GM19467 (cell line): ENCODE results near the gene PRTG.
"Not testable (repeated sequence)": the region's sequence is repeated elsewhere in the genome, so short reads cannot be mapped to it uniquely, and the experiment has no call there.

ENCODE experiments used
- ATAC-seq: cut with Tn5 transposase; IDR thresholded peaks from one replicate; pipeline ENCODE4 v1.9.1; 2021; ENCODE audit warnings: mild to moderate bottlenecking, moderate library complexity; ENCODE audit not compliant: unreplicated experiment

Gene PRTG, protein sequence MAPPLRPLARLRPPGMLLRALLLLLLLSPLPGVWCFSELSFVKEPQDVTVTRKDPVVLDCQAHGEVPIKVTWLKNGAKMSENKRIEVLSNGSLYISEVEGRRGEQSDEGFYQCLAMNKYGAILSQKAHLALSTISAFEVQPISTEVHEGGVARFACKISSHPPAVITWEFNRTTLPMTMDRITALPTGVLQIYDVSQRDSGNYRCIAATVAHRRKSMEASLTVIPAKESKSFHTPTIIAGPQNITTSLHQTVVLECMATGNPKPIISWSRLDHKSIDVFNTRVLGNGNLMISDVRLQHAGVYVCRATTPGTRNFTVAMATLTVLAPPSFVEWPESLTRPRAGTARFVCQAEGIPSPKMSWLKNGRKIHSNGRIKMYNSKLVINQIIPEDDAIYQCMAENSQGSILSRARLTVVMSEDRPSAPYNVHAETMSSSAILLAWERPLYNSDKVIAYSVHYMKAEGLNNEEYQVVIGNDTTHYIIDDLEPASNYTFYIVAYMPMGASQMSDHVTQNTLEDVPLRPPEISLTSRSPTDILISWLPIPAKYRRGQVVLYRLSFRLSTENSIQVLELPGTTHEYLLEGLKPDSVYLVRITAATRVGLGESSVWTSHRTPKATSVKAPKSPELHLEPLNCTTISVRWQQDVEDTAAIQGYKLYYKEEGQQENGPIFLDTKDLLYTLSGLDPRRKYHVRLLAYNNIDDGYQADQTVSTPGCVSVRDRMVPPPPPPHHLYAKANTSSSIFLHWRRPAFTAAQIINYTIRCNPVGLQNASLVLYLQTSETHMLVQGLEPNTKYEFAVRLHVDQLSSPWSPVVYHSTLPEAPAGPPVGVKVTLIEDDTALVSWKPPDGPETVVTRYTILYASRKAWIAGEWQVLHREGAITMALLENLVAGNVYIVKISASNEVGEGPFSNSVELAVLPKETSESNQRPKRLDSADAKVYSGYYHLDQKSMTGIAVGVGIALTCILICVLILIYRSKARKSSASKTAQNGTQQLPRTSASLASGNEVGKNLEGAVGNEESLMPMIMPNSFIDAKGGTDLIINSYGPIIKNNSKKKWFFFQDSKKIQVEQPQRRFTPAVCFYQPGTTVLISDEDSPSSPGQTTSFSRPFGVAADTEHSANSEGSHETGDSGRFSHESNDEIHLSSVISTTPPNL

DNA sequence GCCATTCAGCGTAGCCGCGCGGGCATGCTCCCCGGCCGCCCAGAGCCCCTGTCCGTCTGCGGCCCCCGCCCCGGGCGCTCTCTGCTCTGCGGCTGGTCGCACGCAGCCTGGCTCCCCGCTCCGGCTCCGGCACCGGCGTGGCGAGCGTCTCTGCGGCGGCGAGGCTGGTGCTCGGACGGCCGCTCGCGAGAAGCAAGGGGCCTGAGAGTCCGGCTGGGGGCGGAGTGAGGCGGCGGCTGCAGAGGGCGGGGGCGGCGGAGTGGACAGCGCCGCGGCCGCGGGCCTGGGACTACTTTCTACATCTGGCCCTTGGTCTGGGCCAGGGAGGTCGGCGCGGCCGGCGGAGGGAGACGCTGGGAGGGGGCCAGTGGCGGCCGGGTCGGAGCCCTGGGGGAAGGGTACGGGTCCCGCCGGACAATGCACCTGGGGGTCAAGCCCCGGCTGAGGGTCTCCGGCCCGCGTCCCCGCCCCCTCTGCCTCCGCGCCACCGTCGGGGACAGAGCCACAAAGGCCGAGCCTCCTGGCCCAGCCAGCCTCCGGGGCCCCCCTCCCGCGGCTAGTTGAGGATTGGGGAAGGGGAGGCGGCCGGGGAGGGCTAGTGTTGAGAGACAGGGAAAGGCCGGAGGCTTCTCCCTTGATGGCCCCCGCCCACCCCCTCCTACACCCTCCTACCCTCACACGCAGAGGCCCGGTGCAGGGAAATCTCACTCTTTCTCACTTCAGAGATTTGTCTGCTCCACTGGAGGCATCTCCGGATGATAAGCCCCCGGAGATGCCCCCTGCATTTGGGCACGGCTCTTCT, at the start of gene PRTG:
Gene PRTG, minus strand, starts transcription at position 226 of the 802 bp plus-strand sequence. Its CDS starts 221 bp downstream, at position 5.
- no peak for ATAC-seq

DNA sequence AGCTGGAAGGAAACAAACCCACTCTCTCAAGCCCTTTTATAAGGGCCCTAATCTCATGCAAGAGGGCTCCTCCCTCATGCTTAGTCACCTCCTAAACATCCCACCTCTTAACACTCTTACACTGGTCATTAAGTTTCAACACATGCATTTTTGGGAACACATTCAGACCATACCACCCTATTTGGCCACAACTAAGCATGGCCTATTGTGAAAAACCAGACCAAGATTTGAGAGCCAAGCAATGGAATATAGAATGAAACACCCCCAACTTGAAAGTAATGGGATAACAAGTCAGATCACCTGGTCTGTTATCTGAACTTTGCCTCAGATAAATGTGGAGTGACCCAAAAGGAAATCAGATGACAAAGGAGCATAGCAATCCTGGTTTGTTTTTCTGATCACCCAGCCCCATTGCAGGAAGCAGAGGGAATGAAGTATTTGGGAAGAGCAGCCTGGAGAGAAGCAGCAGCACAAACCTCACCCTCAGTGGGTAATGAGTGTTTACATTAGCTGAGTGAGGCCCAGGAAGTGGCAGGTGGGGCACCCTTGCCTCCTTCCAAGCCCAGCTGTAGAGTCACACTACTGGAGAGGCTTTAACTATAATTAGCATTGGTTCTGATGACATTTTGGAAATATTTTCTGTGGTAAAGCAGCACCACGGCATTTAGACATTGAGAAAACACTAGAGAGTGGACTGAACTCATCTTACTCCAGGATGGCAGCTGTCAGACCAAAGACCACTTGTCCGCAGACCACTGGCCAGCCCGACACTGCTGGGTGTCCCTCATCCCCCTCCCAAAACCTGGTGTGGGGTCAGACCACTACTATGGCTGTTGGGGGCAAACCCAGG, 48.8 kb upstream of the PRTG start:
- ATAC-seq = no peak

DNA sequence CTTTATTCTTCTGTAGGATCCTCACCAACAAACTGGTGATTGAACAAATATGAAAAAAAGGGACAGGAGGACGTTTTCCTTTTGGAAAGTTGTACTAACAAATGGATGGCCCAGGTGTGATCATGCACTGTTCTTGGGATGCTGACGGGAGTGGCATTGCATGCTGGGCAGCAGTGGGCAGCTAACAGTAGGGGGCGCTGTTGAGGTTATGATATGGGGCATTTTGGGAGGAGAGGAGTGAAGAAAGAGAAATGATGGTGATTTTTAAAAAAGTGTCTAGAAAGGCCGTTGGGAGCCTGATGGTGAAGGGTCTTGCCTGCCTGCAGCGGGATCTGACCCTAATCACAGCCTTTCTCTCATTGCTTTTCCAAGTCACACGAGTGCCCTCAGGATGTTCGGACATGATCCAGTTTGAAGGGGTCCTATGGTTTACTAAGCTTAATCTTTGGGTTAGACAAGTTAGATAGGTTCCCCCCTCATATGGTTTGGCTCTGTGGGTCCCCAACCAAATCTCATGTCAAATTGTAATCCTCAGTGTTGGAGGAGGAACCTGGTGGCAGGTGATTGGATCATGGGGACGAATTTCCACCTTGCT, 46.2 kb upstream of the PRTG start:
- no peak for ATAC-seq

DNA sequence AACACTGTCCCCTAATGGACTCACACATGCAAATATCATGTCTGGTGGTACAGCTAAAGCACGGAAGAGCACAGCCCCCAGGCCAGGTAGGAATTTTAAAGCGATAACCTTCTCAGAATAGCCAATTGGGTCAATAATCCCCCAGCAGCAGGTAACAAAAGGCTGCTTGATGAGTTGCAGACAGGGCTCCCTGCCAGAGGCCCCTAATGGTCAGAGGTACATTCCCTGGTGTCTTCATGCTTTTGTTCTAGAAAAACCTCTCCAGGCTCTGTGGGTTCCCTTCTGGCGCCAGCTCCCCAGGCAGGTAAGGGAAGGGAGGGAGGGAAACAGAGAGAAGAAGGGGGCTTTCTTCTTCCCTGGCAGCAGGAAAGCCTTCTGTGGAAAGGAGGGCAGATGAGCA, 43.4 kb upstream of the PRTG start:
- no peak for ATAC-seq

DNA sequence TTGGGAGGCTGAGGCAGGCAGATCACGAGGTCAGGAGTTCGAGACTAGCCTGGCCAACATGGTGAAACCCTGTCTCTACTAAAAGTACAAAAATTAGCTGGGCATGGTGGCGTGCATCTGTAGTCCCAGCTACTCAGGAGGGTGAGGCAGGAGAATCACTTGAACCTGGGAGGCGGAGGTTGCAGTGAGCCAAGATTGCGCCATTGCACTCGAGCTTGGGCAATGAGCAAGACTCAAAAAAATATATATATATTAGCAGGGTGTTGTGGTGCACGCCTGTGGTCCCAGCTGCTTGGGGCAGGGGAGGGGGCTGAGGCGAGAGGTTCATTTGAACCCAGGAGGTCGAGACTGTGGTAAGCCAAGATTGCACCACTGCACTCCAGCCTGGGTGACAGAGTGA, 42.6 kb upstream of the PRTG start:
- not testable (repeated sequence) for ATAC-seq

DNA sequence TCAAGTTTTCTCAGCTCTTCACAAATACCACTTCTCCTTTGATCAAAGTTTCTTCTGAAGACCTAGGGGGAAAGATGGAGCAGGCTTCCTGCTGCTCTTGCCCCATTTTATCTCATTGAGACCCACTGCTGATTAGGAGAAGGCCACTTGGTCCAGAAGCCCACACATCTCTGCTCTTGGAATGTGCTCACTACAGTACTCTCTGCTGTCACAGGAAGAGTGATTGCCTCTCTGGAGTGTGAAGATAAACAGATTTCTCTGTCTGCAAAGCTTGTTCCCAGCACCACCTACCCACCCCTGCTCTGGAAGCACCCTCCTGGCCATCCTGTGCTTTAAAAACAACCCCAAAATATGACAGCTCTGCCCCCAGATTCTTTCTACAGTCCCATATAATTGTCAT, 41.3 kb upstream of the PRTG start:
- ATAC-seq = no peak

DNA sequence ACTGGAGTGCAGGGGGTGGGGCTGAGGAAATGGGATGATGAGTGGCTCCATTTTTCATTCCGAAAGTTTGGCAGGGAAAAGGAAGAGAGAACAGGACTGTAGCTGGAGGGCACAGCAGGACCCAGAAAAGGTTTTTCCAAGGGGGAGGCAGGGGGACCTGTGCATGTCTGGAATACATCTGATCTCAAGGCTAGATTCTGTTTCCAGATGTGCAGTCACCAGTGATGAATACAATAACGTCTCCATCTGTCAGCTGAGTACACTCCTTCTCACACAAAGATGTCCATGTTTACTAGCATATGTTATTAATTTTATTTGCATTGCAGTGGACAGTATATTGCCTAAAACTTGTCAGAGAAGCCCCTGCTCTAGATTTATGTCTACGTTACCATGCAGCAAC, 39.9 kb upstream of the PRTG start:
- no peak for ATAC-seq

DNA sequence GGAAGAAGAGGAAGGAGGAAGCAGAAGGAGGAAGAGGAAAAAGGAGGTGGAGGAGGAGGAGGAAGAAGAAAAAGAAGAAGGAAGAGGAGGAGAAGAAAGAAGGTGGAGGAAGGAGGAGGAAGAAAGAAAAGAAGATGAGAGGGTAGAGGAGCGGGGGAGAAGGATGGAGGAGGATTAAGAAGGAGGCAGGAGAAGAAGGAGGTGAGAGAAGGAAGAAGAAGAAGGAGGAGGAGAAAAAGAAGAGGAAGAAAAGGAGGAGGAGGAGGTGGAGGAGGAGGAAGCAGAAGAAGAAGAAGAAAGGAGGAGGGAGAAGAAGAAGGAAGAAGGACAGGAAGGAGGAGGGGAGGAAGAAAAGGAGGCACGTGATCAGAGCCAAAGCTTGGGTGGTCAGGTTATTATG, 37.3 kb upstream of the PRTG start:
- ATAC-seq = no peak

DNA sequence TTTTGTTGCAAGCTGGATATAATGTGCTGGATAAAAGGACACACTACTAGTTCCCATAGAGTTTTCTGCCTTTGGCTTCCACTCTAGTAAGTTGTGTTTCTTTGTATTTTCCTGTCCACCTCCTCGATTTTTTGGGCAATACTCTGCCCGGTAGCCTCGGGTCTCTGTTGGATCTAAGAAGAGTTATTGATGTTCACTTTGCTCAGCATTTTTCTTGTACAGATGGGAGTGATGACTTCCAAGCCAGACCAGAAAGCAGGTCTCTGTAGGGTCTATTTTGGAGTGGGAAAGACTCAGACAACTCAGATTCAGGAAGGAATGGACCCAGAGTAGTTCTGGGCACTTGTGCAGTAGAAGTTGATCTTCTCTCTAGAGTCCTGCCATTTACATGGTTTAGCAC, 36.0 kb upstream of the PRTG start:
- ATAC-seq = no peak

DNA sequence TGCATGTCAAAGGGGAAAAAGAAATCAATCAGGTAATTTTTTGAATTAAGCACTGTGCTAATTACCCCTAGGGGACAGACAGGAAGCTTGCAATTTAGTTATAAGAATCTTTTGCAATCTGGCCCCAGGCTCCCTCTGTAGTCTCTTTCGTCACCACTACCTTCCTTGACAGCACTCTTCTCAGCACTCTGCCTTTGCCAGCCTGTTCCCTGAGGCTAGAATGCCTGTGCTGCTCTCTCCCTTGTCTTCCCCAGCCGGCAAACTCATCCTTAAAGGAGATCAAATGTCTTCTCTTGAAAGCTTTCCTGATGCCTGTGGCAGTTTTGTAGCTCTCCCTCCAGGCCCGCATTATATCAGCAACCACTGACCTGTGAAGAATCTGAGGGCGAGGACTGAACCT, 32.4 kb upstream of the PRTG start:
- ATAC-seq = no peak

DNA sequence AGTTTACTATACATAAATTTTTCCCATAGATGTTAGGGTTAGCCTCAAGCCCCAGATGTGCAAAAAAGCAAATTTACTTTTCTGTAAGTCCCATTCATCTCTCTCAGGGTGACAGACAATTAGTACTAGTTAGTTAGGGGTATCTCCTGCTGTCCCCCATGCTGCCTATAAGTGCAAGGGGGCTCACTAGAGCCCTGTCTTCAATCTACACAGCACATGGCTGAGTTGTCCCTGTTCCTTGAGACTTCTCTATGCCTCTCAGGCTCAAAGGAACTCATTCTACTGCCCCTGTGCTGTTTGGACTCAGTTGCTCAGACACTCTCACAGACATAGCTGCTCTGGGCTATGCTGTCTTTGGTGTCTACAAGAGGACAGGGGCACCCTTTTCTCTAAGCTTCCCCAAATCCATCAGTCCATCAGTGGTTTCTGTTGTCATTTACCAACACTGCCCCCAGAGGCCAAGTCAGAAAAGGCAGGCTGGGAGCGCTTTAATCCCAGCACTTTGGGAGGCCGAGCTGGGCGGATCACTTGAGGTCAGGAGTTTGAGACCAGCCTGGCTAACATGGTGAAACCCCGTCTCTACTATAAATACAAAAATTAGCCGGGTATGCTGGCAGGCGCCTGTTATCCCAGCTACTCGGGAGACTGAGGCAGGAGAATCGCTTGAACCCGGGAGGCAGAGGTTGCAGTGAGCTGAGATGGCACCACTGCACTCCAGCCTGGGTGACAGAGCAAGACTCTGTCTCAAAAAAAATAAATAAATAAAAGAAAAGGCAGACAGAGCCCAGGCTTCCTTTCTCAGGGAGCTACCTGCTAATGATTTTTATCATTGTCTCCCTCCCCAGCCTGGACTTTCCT, 31.4 kb upstream of the PRTG start:
- no peak for ATAC-seq

DNA sequence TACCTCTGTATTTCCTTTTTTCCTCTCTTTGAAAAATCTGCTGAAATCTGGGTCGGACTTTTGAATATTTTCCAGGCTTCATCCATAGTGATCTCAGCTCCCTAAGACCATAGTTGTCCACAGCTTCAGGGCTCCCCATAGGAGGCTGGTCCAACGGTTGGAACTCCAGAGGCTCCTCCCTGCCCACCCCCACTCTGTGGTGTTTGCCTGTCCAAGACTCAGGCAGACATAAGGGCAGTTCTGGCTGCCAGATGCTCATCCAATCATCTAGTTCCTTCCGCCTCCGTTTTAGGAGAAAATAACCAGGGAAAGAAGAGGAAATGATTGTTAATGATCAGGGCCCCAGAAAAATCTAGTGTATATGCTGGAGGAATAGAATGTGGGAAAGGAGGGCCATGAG, 27.9 kb upstream of the PRTG start:
- ATAC-seq = no peak

DNA sequence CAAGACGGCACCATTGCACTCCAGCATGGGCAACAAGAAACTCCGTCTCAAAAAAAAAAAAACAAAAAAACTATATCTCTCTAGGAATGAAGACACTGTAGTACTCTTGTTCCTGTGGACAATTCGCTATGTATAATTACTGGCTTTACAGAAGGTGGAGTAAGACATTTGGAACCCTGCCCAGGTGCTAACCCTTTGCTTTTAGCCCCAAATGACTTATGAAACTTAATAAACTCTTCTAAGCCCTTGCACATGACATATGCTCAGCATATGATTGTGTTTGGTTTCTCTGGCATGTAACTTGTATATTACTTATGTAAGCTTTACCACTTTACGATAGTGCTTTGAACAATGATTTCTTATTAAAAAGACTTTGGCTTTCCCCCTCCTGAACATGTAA, 27.3 kb upstream of the PRTG start:
- no peak for ATAC-seq

DNA sequence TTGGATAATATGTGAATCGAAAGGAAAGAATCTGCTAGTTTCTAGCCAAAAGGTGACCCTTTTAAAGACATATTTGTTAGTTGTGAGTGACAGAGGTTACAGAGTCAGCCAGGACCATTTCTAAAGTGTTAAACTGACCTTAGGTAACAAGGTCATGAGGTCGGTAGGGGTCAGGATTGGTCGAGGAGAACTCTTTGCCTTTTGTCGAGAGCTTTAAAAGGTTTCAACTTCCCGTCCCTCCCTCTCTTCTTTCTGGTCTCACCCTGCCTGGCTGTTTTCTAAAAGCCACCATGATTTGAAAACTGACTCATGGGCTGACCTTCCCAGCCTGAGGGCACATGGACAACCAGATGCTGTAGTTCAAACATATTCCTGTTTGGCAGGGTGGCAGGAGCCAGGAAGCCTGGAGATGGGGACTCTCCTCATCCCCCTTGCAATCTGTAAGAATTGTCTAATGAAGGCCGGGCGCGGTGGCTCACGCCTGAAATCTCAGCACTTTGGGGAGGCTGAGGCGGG, 25.8 kb upstream of the PRTG start:
- ATAC-seq = no peak

DNA sequence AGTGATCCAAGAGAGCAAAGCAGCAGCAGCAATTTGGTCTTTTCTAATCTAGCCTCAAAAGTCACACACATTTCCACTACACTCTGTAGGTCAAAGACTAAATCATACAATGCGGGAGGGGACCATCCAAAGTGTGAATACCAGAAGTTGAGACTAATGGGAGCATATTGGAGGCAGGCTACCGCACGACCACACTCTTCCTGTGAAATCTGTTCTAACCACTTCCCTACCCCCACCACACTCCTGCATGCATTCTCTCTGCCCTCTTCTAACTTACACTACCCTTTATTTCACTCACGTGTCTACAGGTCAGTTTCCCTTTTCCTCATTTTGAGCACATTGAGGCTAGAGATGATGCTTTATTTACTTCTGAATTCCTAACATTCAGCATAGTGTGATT, 23.7 kb upstream of the PRTG start:
- no peak for ATAC-seq

DNA sequence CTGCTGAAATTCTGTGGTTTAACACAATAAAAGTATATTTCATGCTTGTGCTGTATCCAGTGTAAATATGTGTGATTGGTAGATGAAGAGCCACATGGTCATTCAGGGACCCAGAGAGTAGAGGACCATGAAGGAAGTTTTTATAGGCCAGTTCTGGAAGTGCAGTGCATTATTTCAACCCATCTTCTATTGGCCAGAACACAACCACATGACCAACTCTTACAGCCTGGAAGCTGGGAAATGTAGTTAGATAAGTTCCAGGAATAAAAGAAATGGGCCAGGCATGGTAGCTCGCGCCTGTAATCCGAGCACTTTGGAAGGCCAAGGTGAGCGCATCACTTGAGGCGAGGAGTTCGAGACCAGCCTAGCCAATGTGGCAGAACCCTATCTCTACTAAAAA, 21.4 kb upstream of the PRTG start:
- no peak for ATAC-seq

DNA sequence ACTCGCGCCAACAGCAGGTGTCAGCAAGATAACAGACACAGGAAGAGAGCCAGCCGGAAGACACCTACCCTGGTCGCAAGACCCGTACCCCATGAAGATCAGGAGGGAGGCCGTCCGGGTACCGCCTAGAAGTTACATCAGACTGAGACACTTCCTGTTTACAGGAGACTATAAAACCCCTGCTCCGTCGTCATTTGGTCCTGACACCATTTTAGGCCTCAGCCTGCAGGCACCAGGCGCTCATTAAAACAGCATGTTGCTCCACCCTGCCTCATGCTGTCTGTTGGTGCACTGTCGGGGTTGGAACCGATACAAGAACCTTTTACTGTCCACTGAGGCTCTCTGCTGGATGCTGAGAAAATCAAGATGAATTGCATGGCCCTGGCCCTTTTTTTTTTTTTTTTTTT, 15.6 kb upstream of the PRTG start:
- no peak for ATAC-seq

DNA sequence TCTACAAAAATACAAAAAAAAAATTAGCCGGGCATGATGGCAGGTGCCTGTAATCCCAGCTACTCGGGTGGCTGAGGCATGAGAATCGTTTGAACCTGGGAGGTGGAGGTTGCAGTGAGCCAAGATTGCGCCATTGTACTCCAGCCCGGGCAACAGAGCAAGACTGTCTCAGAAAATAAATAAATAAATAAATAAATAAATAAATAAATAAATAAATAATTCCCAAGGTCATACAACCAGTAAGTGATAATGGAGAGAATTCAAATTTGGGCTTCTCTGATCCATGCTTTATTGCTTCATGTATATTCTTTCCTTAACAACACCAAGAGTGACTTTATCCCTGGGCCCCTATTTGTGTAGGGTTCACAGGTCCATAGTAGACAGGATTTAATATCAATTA, 10.5 kb upstream of the PRTG start:
- not testable (repeated sequence) for ATAC-seq
